ENCODE results near the gene RPL18A. TPM values are rescaled to one million over a fixed set of nuclear protein-coding genes. Genes with fewer than 3 reads are reported as not detected.

RPL18A gene
- total RNA-seq, 1 donor from 2014 or later, result 1,135 TPM

DNA sequence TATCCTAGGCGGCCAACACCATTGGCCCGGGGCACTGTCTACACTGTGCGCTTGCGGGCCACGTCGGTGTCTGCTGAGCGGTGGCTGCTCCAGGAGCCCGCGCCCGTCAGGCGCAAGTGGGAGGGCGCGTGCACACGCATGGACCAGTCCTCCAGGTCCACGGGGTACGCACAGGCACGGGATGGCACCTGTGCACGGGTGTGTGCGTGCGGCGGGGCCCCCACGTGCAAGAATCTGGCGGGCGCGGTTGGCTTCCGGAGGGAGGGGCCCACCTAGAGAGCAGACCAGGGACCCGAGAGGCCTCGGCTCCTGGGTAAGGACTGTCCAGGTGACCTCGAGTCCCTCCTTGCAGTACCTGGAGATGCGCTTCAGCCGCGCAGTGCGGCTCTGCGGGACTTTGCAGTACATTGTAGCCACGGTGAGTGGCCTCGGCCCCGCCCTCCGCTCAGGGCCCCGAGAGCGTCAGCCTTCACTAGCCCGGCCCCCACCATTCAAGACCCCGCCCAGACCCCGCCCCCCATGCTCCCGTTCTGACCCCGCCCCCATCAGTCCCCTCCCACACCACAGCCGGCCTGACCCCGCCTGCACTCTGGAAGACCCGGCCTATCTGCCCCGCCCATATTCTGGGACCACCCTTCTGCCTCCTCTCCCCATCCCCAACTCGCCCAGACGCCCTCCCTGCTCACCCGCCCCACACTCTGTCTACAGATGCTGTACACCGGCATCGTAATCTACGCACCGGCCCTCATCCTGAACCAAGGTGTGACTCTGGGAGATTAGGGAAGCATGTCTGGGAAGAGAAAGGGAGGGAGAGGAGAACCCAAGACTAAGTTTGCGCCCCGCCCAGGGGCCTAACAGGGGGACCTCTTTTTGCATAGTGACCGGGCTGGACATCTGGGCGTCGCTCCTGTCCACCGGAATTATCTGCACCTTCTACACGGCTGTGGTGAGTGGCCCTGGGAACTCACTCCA, 14.4 kb downstream of the RPL18A start:
- peak overlapping the region; percentile 70 for H3K4me3 Mint-ChIP-seq (ENCODE audit: unreplicated experiment)
- peak; percentile 87 for DNase-seq
- H3K4me1 Mint-ChIP-seq (ENCODE audit: low read depth, unreplicated experiment), result no peaks in the 10 kb centered on the region
- peaks cover under 1% of the 10 kb centered on the region for H3K27me3 Mint-ChIP-seq (ENCODE audit: unreplicated experiment)
- peak overlapping the region; percentile 70 for H3K27ac Mint-ChIP-seq (ENCODE audit: unreplicated experiment)
- TF ChIP-seq, protein P1, sequence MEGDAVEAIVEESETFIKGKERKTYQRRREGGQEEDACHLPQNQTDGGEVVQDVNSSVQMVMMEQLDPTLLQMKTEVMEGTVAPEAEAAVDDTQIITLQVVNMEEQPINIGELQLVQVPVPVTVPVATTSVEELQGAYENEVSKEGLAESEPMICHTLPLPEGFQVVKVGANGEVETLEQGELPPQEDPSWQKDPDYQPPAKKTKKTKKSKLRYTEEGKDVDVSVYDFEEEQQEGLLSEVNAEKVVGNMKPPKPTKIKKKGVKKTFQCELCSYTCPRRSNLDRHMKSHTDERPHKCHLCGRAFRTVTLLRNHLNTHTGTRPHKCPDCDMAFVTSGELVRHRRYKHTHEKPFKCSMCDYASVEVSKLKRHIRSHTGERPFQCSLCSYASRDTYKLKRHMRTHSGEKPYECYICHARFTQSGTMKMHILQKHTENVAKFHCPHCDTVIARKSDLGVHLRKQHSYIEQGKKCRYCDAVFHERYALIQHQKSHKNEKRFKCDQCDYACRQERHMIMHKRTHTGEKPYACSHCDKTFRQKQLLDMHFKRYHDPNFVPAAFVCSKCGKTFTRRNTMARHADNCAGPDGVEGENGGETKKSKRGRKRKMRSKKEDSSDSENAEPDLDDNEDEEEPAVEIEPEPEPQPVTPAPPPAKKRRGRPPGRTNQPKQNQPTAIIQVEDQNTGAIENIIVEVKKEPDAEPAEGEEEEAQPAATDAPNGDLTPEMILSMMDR (IDR thresholded peaks at IDR 0.05; ENCODE audit: partially characterized antibody, unreplicated experiment), result no peak
- no peaks in the 10 kb centered on the region for H3K36me3 Mint-ChIP-seq (ENCODE audit: unreplicated experiment)
- peaks cover 3% of the 10 kb centered on the region for H3K9me3 Mint-ChIP-seq (ENCODE audit: unreplicated experiment)

DNA sequence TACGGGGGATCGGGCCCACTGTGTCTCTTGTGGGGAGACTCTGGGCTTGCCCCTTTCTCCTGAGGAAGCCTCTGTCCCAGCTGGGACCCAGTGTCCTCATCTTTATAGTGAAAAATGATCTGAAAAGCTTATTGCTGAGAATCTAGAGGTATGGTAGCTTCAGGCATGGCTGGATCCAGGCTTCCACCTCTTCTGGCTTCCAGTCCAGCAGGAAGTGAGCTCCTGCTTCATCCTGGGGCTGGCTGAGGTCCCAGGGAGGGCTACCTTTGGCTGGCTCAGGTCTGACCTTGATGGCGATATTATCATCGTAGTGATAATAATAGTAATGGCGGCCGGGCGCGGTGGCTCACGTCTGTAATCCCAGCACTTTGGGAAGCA, 15.0 kb downstream of the RPL18A start:
- H3K4me1 Mint-ChIP-seq (ENCODE audit: low read depth, unreplicated experiment), result no peaks in the 10 kb centered on the region
- DNase-seq, result no peak
- TF ChIP-seq, protein P1 (IDR thresholded peaks at IDR 0.05; ENCODE audit: partially characterized antibody, unreplicated experiment), result no peak
- H3K36me3 Mint-ChIP-seq (ENCODE audit: unreplicated experiment), result no peaks in the 10 kb centered on the region
- peak overlapping the region; percentile 70 for H3K4me3 Mint-ChIP-seq (ENCODE audit: unreplicated experiment)
- no peak overlapping the region for H3K27ac Mint-ChIP-seq (ENCODE audit: unreplicated experiment)
- H3K27me3 Mint-ChIP-seq (ENCODE audit: unreplicated experiment), result peaks cover 2% of the 10 kb centered on the region
- peaks cover 3% of the 10 kb centered on the region for H3K9me3 Mint-ChIP-seq (ENCODE audit: unreplicated experiment)

GRCh38 chr19:17877696-17878095, 18.0 kb downstream of the RPL18A start:
- H3K27ac Mint-ChIP-seq (ENCODE audit: unreplicated experiment), result no peak overlapping the region
- peaks cover 2% of the 10 kb centered on the region for H3K4me1 Mint-ChIP-seq (ENCODE audit: low read depth, unreplicated experiment)
- DNase-seq, result no peak
- H3K4me3 Mint-ChIP-seq (ENCODE audit: unreplicated experiment), result no peak overlapping the region
- H3K27me3 Mint-ChIP-seq (ENCODE audit: unreplicated experiment), result peaks cover 2% of the 10 kb centered on the region
- TF ChIP-seq, protein P1 (IDR thresholded peaks at IDR 0.05; ENCODE audit: partially characterized antibody, unreplicated experiment), result no peak
- no peaks in the 10 kb centered on the region for H3K36me3 Mint-ChIP-seq (ENCODE audit: unreplicated experiment)
- H3K9me3 Mint-ChIP-seq (ENCODE audit: unreplicated experiment), result peaks cover 3% of the 10 kb centered on the region

- Mint-ChIP-seq H3K9me3 (ENCODE audit: unreplicated experiment) (peaks cover 5% of the 10 kb centered on the region), H3K4me3 (ENCODE audit: unreplicated experiment) (no peak overlapping the region), H3K36me3 (ENCODE audit: unreplicated experiment) (no peaks in the 10 kb centered on the region), H3K4me1 (ENCODE audit: low read depth, unreplicated experiment) (peaks cover 2% of the 10 kb centered on the region), H3K27ac (ENCODE audit: unreplicated experiment) (no peak overlapping the region), H3K27me3 (ENCODE audit: unreplicated experiment) (peaks cover 3% of the 10 kb centered on the region)
- DNase-seq, result no peak
- TF ChIP-seq, protein P1 (IDR thresholded peaks at IDR 0.05; ENCODE audit: partially characterized antibody, unreplicated experiment), result no peak
Measured at GRCh38 chr19:17879466-17879865, 19.8 kb downstream of the RPL18A start.

DNA sequence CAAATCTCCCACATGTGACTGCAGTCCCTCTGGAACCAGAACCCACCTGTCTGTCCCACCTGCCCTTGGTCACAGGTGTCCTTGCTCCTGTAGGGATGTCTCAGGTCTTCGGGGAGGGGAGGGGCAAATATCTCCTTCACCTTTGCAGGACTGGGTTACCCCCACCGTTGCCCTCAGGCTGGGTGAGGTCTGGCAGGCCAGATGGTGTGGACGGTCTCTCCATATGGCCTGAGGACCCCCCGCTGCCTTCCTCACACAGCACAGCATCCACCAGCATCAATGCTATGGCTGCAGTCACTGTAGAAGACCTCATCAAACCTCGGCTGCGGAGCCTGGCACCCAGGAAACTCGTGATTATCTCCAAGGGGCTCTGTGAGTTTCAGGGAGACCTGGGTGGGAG, 22.0 kb downstream of the RPL18A start:
- Mint-ChIP-seq H3K4me3 (ENCODE audit: unreplicated experiment) (no peak overlapping the region), H3K4me1 (ENCODE audit: low read depth, unreplicated experiment) (peaks cover 2% of the 10 kb centered on the region), H3K27me3 (ENCODE audit: unreplicated experiment) (peaks cover 3% of the 10 kb centered on the region), H3K9me3 (ENCODE audit: unreplicated experiment) (peaks cover 4% of the 10 kb centered on the region), H3K36me3 (ENCODE audit: unreplicated experiment) (no peaks in the 10 kb centered on the region), H3K27ac (ENCODE audit: unreplicated experiment) (peak overlapping the region; percentile 75)
- TF ChIP-seq, protein P1 (IDR thresholded peaks at IDR 0.05; ENCODE audit: partially characterized antibody, unreplicated experiment), result no peak
- no peak for DNase-seq
